Loucy (cell line): ENCODE results near the gene OCLN.

Source experiments
- H2AFZ ChIP-seq: fragments of 200-600 bp; sonication (generic); 2 replicates; pipeline ENCODE4 v1.6.0; 2016; ENCODE audit warnings: antibody characterized with exemption, mild to moderate bottlenecking, low read length, moderate library complexity
- H3F3A ChIP-seq: fragments of 200-600 bp; 2 replicates; pipeline ENCODE4 v1.6.0; 2016; ENCODE audit warnings: antibody characterized with exemption, low read depth, mild to moderate bottlenecking
- H3K27me3 ChIP-seq: fragments of 200-600 bp; sonication (generic); 2 replicates; pipeline ENCODE4 v1.6.1; 2014; ENCODE audit warnings: low read length, mild to moderate bottlenecking; ENCODE audit not compliant: insufficient read depth, poor library complexity, severe bottlenecking
- H3K36me3 ChIP-seq: fragments of 200-600 bp; sonication (generic); 2 replicates; pipeline ENCODE4 v1.6.1; 2016; ENCODE audit warnings: low read length; ENCODE audit not compliant: insufficient read depth
- H3K4me1 ChIP-seq: fragments of 200-600 bp; sonication (generic); 2 replicates; pipeline ENCODE4 v1.5.1; 2014; ENCODE audit warnings: low read length, mild to moderate bottlenecking; ENCODE audit not compliant: insufficient read depth, poor library complexity, severe bottlenecking
- H3K4me2 ChIP-seq: fragments of 200-600 bp; sonication (generic); 2 replicates; pipeline ENCODE4 v1.6.0; 2014; ENCODE audit warnings: antibody characterized with exemption, low read length, low read depth, mild to moderate bottlenecking; ENCODE audit not compliant: poor library complexity, severe bottlenecking
- H3K4me3 ChIP-seq: fragments of 200-600 bp; sonication (generic); 2 replicates; pipeline ENCODE4 v1.5.1; 2014; ENCODE audit warnings: low read length, mild to moderate bottlenecking, mixed read lengths; ENCODE audit not compliant: poor library complexity, severe bottlenecking
- H3K79me2 ChIP-seq: fragments of 200-600 bp; sonication (generic); 2 replicates; pipeline ENCODE4 v1.6.1; 2014; ENCODE audit warnings: low read length; ENCODE audit not compliant: insufficient read depth
- H3K9ac ChIP-seq: fragments of 200-600 bp; sonication (generic); 2 replicates; pipeline ENCODE4 v1.6.0; 2014; ENCODE audit warnings: mild to moderate bottlenecking, low read depth, low read length, moderate library complexity; ENCODE audit not compliant: poor library complexity, severe bottlenecking
- H3K9me2 ChIP-seq: fragments of 200-600 bp; sonication (generic); replicated peaks from 2 replicates; pipeline ENCODE4 v1.6.1; 2016; ENCODE audit warnings: low read depth, low read length, mixed read lengths
- H3K9me3 ChIP-seq: fragments of 200-600 bp; sonication (generic); 2 replicates; pipeline ENCODE4 v1.6.1; 2014; ENCODE audit warnings: mild to moderate bottlenecking, antibody characterized with exemption, low read length, low read depth; ENCODE audit not compliant: insufficient read depth
- H4K20me1 ChIP-seq: fragments of 200-600 bp; sonication (generic); 2 replicates; pipeline ENCODE4 v1.6.0; 2014; ENCODE audit warnings: antibody characterized with exemption, low read length, mild to moderate bottlenecking; ENCODE audit not compliant: insufficient read depth, poor library complexity, severe bottlenecking
- EZH2phosphoT487 ChIP-seq: fragments of 200-600 bp; IDR thresholded peaks from 2 replicates; pipeline ENCODE4 v1.6.1; 2018; ENCODE audit warnings: antibody characterized with exemption, mild to moderate bottlenecking, moderate library complexity, borderline replicate concordance
- TF ChIP-seq, protein P1 (sequence below): fragments of 200-600 bp; sonication (generic); conservative IDR thresholded peaks from 2 replicates; pipeline ENCODE4 v1.5.1; 2014; ENCODE audit warnings: mild to moderate bottlenecking, antibody characterized with exemption, low read length

OCLN gene

GRCh38 chr5:69527128-69527770, 34.7 kb downstream of the OCLN start:
- no peak overlapping the region for H3K4me3 ChIP-seq
- no peaks in the 10 kb centered on the region for H3K4me1 ChIP-seq
- no peaks in the 10 kb centered on the region for H3K9me3 ChIP-seq
- H4K20me1 ChIP-seq = no peaks in the 10 kb centered on the region
- no peaks in the 10 kb centered on the region for H3K36me3 ChIP-seq
- no peaks in the 10 kb centered on the region for H3F3A ChIP-seq
- no peaks in the 10 kb centered on the region for H3K27me3 ChIP-seq
- H2AFZ ChIP-seq = no peak overlapping the region
- no peaks in the 10 kb centered on the region for H3K79me2 ChIP-seq
- TF ChIP-seq, protein P1, sequence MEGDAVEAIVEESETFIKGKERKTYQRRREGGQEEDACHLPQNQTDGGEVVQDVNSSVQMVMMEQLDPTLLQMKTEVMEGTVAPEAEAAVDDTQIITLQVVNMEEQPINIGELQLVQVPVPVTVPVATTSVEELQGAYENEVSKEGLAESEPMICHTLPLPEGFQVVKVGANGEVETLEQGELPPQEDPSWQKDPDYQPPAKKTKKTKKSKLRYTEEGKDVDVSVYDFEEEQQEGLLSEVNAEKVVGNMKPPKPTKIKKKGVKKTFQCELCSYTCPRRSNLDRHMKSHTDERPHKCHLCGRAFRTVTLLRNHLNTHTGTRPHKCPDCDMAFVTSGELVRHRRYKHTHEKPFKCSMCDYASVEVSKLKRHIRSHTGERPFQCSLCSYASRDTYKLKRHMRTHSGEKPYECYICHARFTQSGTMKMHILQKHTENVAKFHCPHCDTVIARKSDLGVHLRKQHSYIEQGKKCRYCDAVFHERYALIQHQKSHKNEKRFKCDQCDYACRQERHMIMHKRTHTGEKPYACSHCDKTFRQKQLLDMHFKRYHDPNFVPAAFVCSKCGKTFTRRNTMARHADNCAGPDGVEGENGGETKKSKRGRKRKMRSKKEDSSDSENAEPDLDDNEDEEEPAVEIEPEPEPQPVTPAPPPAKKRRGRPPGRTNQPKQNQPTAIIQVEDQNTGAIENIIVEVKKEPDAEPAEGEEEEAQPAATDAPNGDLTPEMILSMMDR = no peak
- no peak for TF ChIP-seq EZH2phosphoT487
- no peaks in the 10 kb centered on the region for H3K9me2 ChIP-seq
- no peak overlapping the region for H3K4me2 ChIP-seq
- H3K9ac ChIP-seq = no peak overlapping the region

GRCh38 chr5:69528035-69528434, 35.4 kb downstream of the OCLN start:
- Histone ChIP-seq H3K4me1 (no peaks in the 10 kb centered on the region), H3K4me3 (no peak overlapping the region), H3F3A (no peaks in the 10 kb centered on the region), H3K27me3 (no peaks in the 10 kb centered on the region), H3K9me3 (no peaks in the 10 kb centered on the region), H3K9ac (no peak overlapping the region), H3K36me3 (no peaks in the 10 kb centered on the region), H3K4me2 (no peak overlapping the region), H4K20me1 (no peaks in the 10 kb centered on the region), H2AFZ (no peak overlapping the region), H3K79me2 (no peaks in the 10 kb centered on the region), H3K9me2 (no peaks in the 10 kb centered on the region)
- no peak for TF ChIP-seq EZH2phosphoT487
- TF ChIP-seq, protein P1 = no peak

DNA sequence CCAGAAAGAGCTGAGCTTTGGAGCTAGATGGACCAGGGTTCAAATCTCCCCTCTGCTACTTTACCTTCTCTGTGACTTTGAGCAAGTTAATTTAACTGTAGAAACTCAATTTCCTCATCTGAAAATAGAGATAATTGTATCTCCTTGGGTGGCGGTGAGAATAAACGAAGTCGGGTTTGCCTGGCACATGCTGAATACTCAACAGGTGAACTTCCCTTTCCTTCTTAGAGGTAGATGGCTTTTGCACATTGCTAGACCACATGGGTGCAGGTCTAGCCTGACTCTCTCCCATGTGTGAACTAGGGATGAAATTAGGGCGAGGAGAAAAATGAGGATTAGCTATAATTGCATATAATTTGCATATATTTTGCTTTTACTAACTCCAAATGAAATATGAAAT, 36.0 kb downstream of the OCLN start:
- Histone ChIP-seq H3K4me3 (no peak overlapping the region), H4K20me1 (no peaks in the 10 kb centered on the region), H2AFZ (no peak overlapping the region), H3K9me3 (no peaks in the 10 kb centered on the region), H3K9me2 (no peaks in the 10 kb centered on the region), H3K4me1 (no peaks in the 10 kb centered on the region), H3K27me3 (no peaks in the 10 kb centered on the region), H3K36me3 (no peaks in the 10 kb centered on the region), H3K4me2 (no peak overlapping the region), H3F3A (no peaks in the 10 kb centered on the region), H3K79me2 (no peaks in the 10 kb centered on the region), H3K9ac (no peak overlapping the region)
- TF ChIP-seq, protein P1 = no peak
- TF ChIP-seq EZH2phosphoT487 = no peak
